Gastrocnemius medialis (tissue), 4 donors: ENCODE measurements around the gene ABCC3.

Source experiments
- CTCF ChIP-seq, 5 experiments: fragments of 450-650 bp in 3 of 5; fragments of 200-600 bp in 2 of 5; sonication (generic) in 2 of 5; IDR thresholded peaks in 4 of 5; conservative IDR thresholded peaks in 1 of 5; 1 replicate in 4 of 5; 2 replicates in 1 of 5; pipeline ENCODE4 v1.5.1; 2016 to 2019; ENCODE audit warnings: antibody characterized with exemption in 5 of 5, mild to moderate bottlenecking in 3 of 5, moderate library complexity in 3 of 5
- POLR2A ChIP-seq, 2 donors: fragments of 450-650 bp; IDR thresholded peaks; one replicate each; pipeline ENCODE4 v1.6.1; 2017; ENCODE audit warnings: antibody characterized with exemption in 2 of 2, mild to moderate bottlenecking in 2 of 2, moderate library complexity in 2 of 2

- TF ChIP-seq CTCF (IDR thresholded peaks at IDR 0.05 in 4 of 5, conservative IDR thresholded peaks at IDR 0.05 in 1 of 5): no peak
- TF ChIP-seq POLR2A (IDR thresholded peaks at IDR 0.05): no peak
These were observed 10.3 kb upstream of the ABCC3 start for GRCh38 chr17:50624321-50624934.
